HG02943 (cell line): ENCODE data around the gene MVD.

ENCODE experiments used
- ATAC-seq: cut with Tn5 transposase; IDR thresholded peaks from one replicate; pipeline ENCODE4 v1.9.1; 2021; ENCODE audit warnings: mild to moderate bottlenecking, low read depth, moderate library complexity; ENCODE audit not compliant: unreplicated experiment

The MVD gene, protein sequence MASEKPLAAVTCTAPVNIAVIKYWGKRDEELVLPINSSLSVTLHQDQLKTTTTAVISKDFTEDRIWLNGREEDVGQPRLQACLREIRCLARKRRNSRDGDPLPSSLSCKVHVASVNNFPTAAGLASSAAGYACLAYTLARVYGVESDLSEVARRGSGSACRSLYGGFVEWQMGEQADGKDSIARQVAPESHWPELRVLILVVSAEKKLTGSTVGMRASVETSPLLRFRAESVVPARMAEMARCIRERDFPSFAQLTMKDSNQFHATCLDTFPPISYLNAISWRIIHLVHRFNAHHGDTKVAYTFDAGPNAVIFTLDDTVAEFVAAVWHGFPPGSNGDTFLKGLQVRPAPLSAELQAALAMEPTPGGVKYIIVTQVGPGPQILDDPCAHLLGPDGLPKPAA

DNA sequence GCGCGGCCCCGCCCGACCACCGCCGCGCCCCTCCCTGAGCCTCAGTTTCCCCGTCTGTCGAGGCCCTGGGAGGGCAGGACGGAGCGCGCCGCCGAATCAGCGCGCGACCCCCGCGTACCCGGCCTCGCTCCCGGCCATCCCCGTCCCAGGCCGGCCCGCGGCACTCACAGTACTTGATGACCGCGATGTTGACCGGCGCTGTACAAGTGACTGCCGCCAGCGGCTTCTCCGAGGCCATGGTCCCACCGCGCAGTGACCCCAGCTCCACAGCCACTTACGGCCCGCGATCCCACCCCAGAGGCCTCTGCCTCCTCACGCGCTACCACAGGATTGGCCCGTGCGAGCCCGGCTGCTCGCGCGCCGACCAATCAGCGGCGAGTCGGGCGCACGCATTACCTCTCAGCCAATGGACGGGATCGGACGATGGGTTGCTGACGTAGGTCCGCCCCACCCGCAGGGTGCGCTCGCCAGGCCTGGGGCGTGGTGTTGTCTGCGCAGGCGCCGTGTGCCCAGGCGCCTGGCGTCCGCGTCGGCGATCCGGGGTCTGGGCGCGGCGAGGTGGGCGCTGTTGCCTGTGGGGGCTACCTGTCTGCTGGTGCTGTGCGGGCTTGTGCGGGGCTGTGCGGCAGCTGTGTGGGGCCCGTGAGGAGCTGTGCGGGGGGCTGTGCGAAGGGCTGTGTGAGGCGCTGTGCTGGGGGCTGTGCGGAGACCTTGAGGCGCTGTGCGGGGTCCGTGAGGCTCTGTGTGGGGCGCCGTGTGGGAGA lies at the start of gene MVD:
Gene MVD, minus strand, starts transcription at position 249 of the 764 bp plus-strand sequence. Its CDS starts 11 bp downstream, at position 238.
- peak; percentile 91 for ATAC-seq

DNA sequence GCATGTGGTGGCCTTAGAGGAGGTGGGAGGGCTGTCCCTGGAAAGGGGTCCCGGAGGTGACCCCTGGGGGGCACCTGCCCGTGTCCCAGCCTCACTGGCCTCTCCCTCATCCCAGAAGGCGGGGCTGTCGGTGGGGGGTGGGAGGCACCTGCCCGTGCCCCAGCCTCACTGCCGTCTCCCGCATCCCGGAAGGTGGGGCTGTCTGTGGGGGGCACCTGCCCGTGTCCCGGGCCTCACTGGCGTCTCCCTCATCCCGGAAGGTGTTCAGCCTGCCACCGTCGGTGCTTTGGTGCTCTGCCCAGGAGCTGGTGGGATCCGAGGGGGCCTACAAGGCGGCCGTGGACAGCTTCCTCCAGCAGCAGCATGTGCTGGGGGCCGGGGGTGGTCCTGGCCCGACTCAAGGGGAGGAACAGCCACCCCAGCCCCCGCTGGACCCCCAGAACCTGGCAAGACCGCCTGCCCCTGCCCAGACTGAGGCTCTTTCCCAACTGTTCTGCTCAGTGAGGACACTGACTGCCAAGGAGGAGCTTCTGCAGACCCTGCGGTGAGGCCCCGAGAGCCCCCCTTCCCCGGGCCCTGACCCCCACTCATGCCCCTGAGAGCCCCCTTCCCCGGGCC lies 49.6 kb upstream of the MVD start:
- ATAC-seq, result no peak

DNA sequence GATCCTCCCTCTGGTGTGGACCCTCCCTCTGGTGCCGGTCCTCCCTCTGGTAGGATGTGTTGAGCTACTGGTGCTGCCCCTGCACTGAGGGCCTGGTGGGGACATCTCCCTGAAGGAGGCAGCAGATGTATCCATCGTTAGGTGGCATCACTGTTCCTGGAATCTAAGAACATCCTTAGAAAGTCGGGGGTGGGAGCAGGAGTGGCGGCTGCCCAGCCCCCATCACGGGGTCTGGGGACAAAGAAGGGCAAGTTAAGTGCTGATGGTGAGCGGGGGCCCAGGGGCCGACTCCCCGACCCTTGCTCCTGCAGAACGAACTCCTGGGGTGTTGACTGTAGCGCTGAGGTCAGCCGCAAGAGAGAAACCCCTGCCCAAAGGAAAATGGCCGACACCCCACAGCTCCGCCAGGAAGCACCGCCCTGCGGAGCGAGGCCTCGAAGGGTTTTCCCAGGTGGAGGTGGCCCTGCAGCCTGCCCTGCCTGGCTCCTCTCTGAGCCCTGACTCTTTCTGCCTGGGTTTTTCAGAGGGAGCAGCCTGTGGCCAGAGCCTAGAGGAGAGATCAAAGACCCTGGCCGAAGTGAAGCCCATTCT lies 49.0 kb upstream of the MVD start:
- no peak for ATAC-seq

DNA sequence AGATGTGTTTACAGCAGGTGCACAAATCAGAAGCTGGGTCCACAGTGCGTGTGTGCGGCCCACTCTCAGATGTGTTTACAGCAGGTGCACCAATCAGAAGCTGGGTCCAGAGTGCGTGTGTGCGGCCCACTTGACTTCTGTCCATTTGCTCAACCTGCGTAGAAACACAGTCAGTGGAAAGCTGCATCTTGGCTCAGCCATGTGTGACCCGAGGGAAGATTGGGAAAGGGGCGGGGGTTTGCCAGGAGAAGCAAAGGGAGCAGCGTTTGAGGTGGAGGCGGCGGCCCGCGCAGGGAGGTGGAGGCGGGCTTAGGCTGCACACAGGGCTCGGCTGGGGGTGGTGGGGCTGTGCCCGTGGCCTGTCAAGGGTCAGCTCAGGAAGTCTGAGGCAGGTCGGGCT lies 47.7 kb upstream of the MVD start:
- ATAC-seq, result no peak

DNA sequence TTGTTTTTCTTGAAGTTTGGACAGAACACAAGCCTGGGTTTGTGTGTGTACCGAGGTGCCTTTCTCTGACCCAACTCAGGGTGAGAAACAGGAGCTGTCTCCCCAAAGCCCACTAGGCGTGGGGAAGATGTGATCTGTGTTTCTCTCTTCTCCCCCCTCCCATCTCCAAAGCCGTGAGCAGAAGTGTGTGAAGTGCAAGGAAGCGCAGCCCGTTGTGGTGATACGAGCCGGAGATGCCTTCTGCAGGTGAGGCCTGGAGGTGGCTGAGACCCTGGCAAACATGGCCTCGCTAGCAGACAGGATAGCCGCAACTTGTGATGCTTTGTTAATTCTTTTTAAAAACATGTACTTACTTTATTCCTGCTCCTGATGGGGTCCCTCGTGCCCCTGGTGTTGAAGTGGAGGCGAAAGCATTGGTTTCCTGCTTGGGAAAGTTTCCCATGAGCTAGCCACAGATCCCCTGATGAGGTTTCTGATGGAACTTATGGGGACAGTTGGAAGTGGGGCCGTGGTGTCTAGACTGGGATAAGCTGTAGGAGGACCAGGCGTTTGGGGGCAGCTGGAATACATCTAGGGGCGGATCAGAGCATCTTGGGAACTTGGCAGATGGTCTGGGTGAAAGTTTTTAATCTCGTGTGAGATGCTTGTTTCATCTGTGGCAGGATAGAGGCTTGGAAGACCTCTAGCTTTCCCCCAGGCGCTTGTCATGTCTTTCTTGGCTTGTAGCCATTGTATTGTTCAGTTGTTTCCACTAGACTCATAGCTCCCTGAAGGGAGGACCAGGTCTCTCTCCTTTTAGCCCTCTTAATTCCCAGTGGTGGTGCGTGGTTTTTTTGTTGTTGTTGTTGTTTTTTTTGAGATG lies 44.3 kb upstream of the MVD start:
- ATAC-seq, result no peak

DNA sequence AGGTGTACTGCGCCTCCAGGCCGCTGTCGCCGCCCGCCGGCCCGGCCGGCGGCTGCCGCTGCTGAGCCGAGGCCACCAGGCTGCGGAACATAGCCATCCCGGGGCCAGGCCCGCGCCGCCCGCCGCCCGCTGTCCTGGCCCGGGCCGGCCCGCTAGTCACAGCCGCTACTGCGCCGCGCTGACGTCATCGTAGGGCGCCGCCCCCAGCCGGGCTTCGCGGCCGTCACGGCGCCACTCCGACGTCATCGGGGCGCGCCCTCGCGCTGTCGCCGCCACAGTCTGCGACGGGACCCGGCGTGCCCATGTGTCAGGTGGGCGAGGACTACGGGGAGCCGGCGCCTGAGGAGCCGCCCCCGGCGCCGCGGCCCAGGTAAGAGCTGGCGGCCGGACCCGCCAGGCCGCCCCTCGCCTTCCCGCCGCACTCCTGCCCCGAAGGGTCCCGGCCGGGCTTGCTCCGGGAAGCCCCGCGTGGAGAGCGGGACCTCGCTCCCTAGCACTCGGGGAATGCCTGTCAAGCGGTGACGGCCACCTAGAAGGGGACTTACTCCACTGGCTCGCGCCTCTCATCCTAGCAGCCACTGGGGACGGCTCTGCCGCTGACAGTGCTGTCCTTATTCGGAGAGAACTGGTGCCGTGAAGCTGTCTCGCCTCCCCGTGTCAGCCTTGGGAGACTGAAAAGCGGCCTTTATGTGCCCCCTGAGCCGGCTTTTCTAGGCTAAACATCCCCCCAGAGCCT lies 43.5 kb upstream of the MVD start, which contains the start of the genes CTU2 and RNF166:
Gene CTU2, plus strand, starts transcription at position 275 of the 736 bp plus-strand sequence. Its CDS starts 28 bp downstream, at position 303.
Gene RNF166, minus strand, starts transcription at position 180 of the 736 bp plus-strand sequence. Its CDS starts 83 bp downstream, at position 97.
- peak; percentile 42 for ATAC-seq

DNA sequence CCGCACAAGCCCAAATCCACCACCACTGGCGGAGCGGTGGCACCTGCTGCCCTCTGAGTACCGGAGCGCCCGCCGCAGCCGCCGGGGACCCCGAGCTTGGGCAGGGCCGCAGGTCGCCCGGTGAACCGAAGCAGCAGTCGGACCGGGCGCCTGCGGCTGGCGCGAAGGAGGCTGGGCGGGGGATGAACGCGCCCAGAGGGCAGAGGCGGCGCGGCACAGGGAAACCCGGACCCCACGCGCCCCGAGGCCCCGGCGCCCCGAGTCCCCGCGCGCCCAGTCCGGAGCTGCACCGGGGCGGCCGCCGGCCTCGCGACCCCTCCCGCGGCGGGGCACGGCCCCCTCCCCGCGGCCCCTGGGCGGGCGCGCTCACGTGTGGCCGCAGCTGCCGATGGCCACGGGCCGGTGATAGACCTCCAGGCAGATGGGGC lies 42.9 kb upstream of the MVD start:
- peak; percentile 21 for ATAC-seq

DNA sequence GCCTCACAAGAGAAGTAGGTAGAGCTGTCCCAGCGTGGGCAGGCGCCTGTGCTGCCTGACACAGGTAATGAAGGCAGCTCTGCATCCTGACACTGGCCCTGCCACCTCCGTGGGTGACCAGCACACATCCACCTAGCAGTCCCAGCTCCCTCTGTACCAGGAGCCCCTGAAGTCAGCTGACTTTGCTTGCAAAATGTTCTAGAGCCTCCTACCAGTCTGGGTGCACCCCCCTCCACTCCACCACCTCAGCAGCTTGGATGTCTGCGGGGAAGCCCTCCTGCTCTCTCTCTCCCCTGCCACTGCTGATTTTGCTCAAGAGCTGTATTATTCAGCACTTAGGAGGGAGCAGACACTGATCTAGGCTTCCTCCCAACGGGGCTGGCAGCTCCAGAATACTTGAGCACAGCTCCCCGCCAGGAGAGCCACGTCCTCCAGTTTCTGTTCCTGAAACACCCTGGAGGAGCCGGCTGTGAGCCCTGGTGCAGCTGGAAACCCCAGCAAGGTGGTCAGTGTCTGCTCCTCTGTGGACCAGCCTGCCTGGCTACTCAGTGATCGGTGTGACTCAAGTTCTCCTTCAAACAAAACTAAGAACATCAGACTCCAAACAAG lies 42.3 kb upstream of the MVD start:
- ATAC-seq, result no peak

DNA sequence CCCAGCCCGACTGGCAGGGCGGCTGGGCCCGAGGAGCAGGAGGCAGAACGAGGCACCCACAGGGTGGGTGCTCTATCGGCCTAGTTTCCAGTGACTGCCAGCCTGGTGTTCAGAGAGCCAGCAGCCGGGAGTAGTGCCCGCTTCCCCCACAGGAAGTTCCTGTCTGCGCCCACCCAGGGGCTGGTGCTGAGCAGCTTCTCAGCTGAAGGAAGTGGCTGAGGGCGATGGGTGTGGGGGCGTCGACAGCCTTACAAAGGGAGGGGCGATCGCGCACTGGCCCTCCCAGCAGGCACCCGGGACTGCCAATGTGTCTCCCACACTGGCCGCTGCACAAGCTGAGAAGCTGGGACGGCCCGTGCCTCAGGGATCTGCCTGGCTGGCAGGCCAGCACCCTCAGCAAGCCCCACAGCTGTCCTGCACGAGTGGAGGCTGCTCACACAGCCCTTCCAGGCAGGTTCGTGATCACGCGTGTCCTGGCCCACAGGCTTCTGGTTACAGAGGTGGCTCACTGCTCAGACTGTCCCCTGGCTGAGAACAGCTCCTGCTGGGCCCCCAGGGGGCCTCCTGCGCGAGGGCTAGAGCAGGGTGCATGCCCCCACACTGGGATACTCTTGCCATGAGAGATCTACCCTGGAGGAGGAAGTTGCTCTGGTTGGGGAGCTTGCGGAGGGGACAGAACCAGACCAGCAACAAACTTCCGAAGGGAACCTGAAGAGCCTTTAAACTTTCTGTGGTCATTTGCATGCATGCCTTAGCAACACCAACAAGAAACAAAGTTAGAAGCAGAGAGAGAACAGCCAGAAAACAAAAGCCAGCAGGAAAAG lies 40.8 kb upstream of the MVD start:
- no peak for ATAC-seq

DNA sequence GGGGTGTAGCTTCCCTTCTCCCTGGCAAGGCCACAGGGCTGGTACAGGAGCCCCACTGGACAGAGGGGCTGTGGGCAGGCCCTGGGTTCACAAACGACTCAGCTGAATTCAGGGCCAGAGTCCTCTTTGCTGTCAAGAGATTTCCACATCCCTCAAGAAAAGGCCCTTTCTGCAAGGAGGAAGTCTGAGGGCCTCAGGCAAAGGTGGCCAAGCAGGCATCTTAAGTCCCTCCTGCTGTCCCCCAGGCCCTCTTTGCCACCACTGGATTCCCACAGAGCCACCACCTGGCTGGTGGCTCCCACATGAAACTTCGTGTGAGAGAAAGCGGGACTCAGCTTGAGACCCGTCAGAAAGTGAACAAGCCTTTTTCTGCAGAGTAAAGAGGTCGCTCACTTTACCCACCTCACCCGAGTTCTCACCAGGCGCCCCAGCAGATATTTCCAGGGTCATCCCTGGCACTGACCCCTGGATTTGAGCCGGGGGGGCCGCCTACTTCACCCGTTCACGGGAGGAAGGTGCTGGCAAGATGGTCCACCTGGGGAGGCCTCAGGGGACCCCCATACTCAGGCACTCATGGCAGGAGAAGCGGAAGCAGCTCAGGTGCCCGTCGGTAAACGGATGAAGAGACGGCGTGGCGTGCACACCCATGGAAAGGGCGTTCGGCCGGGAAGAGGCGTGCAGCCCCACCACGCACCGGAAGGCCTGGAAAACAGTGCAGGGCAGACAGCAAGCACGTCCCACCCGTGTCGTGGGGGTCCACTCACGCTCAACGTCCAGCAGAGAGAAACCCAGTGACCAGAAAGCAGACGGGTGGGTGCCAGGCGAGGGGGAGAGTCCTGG lies 39.7 kb upstream of the MVD start:
- no peak for ATAC-seq

DNA sequence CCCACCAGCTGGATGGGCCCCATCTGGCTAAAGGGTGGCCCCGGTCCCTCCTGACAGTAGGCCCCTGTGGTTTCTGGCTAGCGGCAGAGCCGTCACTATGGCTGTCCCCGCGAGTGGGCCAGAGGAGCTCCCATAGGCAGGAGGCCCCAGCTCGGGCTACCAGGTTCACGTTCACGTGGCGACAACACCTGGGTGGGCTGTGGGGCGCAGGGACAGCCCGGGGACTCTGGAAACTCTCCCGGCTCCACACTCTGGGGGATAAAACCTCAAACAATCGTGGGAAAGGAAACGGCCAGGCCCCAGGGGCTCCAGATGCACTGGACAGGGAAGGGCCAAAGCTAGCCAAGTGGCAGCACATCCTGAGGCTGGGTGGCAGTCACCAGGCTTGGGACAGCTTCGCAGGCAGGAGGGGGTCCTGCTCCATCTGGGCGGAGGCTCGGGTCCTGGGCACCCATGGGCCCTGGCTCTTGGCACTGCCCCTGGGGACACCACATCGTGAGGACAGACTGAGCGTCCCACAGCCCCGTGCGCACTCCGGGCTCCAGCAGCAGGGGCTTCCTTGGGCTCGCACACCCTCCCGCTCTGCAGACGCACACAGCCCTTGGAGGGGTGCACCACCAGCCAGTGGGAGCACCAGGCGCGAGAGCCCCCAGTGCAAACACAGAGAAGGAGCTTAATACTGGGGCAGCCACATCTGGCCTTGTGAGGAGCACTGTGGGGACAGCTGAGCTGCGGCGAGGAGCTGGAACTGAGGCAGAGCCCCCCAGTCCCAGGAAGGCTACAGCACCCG lies 38.9 kb upstream of the MVD start:
- ATAC-seq, result no peak

DNA sequence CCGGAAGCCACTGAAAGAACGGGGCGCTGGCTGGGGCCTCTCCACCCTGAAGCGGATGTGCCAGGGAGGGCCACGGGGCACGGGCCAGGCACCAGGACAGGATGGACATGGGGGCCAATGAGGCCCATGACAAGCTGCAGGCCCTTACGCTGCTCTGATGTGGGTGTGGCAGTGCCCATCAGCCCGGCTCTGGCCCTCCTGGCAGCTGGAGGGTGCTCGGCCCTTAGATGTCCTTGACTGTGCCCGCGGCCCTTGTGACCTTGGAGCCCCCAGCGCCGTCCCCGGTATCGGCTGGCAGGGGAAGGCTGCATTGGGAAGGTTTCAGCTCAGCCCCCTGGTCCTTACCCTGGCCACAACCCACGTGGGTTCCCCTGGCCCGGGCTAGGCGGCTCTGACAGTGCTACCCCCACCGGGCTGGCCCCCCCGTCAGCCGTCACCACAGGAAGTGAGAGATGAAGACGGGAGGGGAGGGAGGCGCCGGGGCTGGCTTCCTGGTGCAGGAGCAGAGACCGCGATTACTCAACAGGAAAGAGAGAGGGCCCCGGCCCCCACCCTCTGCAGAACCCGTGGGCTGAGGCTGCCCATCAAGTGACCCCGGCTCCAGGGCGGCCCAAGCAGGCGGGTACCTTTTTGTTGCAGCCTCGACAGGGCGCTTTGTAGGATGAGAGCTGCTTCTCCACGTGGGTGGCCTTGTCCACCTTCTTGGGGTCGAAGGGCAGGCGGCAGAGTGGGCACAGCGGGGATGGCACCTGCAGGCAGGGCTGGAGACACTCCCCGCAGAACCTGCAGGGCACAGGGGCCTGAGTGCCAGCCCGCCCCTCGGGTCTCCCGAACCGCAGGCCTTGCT lies 38.0 kb upstream of the MVD start:
- ATAC-seq, result peak; percentile 51

DNA sequence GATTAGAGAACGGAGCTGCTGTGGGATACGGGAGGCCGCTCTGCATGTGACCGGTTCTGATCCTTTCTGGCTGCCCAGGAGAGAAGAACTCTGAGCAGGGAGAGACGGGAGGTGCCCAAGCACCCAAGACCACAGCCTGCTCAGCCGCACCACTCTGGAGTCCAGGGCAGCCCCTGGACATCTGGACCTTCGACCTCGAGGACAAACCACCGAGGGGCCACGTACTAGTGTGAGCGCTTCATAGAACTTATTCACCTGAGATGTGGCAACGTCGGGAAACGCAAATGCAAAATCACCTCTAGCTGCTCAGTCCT lies 37.4 kb upstream of the MVD start:
- no peak for ATAC-seq

DNA sequence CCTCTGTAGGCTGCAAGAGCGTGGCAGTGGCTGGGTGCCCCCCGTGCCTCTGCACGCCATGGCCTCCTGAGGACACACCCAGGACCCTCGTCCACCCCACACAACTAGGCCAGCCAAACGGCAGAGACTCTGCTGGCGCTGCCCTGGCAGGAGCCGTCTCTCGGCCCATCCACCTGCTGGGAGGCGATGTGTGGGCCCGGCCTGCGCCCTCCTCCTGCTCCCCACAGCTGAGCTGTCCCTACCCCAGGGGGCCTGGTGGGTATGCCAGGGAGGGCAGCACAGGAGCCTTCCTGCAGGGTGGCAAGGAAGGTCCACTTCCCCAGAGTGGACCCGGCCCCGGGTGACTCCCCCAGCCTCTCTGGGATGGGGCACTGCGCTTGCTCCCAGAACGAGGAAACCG lies 36.3 kb upstream of the MVD start:
- no peak for ATAC-seq

DNA sequence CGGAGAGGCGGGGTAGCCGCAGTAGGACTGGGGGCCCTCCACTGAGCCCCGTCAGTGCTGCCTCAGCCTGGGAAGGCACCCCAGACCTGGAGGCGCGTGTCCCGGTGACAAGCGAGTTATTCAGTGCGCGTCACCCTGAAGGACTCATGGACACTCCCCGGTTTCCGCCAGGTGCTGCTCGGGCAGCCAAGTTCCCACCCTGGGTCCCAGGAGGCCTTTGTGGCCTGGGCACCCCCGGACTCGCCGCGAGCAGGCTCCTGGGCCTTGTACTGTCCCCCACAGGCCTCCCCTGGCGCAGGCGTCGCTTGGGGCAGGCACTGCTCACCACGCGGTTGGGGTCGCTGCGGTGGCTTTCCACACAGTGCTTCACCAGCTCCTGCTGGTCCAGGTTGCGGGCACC lies 35.8 kb upstream of the MVD start:
- no peak for ATAC-seq
